Kidney (tissue), 14 donors: ENCODE data around the gene PGA5. TPM values are rescaled to one million over a fixed set of nuclear protein-coding genes. Genes with fewer than 3 reads are reported as not detected.

Experiments
- DNase-seq, 5 donors: peaks; one replicate each; pipeline ENCODE4 v3.0.0-alpha.2; 2013 to 2020
- FAIRE-seq: peaks from 2 replicates; lab custom pipeline; 2012; peaks lifted over from hg19 to GRCh38; lab: Jason Lieb, UNC
- H3K27ac ChIP-seq, 2 donors: one replicate each; pipeline ENCODE4 v1.7.0; 2013; ENCODE audit warnings: low read depth in 2 of 2, low read length in 2 of 2, inconsistent platforms in 1 of 2
- H3K27me3 ChIP-seq: one replicate; pipeline ENCODE4 v1.7.1; 2013; ENCODE audit warnings: low read length, inconsistent platforms; ENCODE audit not compliant: control insufficient read depth, insufficient read depth
- H3K36me3 ChIP-seq, 3 donors: one replicate each; pipeline versions ENCODE4 v1.7.0 to v1.7.1; 2013; ENCODE audit warnings: low read length in 3 of 3, control low read depth in 1 of 3, inconsistent platforms in 1 of 3; ENCODE audit not compliant: insufficient read depth in 3 of 3, control insufficient read depth in 2 of 3
- H3K4me1 ChIP-seq, 3 donors: one replicate each; pipeline versions ENCODE4 v1.7.0 to v1.7.1; 2013; ENCODE audit warnings: low read length in 3 of 3, inconsistent platforms in 1 of 3, low read depth in 1 of 3; ENCODE audit not compliant: control insufficient read depth in 2 of 3, insufficient read depth in 2 of 3
- H3K4me3 ChIP-seq, 3 donors: one replicate each; pipeline versions ENCODE4 v1.7.0 to v1.8.1; 2013; ENCODE audit warnings: low read length in 3 of 3, control low read depth in 1 of 3, inconsistent platforms in 1 of 3
- H3K9ac ChIP-seq, 3 donors: one replicate each; pipeline versions ENCODE4 v1.7.0 to v1.7.1; 2013; ENCODE audit warnings: low read length in 3 of 3, control low read depth in 1 of 3, inconsistent platforms in 1 of 3
- H3K9me3 ChIP-seq, 3 donors: one replicate each; pipeline versions ENCODE4 v1.7.0 to v1.7.1; 2013; ENCODE audit warnings: low read length in 3 of 3, control low read depth in 1 of 3, inconsistent platforms in 1 of 3; ENCODE audit not compliant: control insufficient read depth in 2 of 3, insufficient read depth in 1 of 3
- CTCF ChIP-seq: IDR thresholded peaks from 3 replicates; pipeline ENCODE4 v1.5.1; 2012; ENCODE audit warnings: mild to moderate bottlenecking, moderate library complexity, borderline replicate concordance; ENCODE audit not compliant: insufficient read depth; ENCODE audit errors: extremely low read depth
- intact Hi-C: fragments of 100-400 bp; cut with DNase I; formaldehyde crosslinking; loops from one replicate; pipeline ENCODE4 v1.11.1; 2022
- polyA plus RNA-seq: library from polyadenylated mRNA; stranded (reverse); fragments of 350-450 nt; fragmentation: Illumina TruSeq; extraction: RNeasy Lipid Tissue Mini Kit (QIAGEN cat#74804); gene quantifications from one replicate; pipeline ENCODE4 v1.2.3, GENCODE V29; 2014; ENCODE audit warnings: low read depth, low replicate concordance; ENCODE audit not compliant: insufficient read depth
- total RNA-seq: library from RNA; stranded (reverse); fragmentation: NEBNext Ultra II Directional; extraction: Animal tissue kit (Norgen Biotek cat#: 25700); gene quantifications from one replicate; pipeline ENCODE4 v1.2.1, GENCODE V29; 2021
- donor health status: control.
- donor health status: control.
- donor health status: control.
- donor health status: control.
- donor health status: control.
- donor health status: DM: yes; HTN: yes; CAD: no.
- donor health status: Normal renal cell carcinoma (clear cell type).

PGA5 gene
- total and polyA plus RNA-seq, 2 donors from 2014 or later: 0.35 TPM; not detected in 1

- H3K27ac ChIP-seq: no peak overlapping the region
- no peak overlapping the region for H3K4me3 ChIP-seq
- no peaks in the 10 kb centered on the region for H3K9me3 ChIP-seq
- H3K4me1 ChIP-seq: peaks cover 0 to 5% (median 0%) of the 10 kb centered on the region in 3 donors
- H3K27me3 ChIP-seq: no peaks in the 10 kb centered on the region
- peaks cover 13 to 39% (median 27%) of the 10 kb centered on the region in 3 donors for H3K36me3 ChIP-seq
- intact Hi-C loops: no loop called here
- H3K9ac ChIP-seq: no peak overlapping the region
- peak in 1 of 5 donors; percentile 18 for DNase-seq
- no peak for TF ChIP-seq CTCF
- FAIRE-seq: no peak
These were observed 57.8 kb downstream of the PGA5 start for GRCh38 chr11:61298663-61299244.

Other genes starting within 250 kb of the PGA5 start
- gene CD5, start 138.7 kb upstream of the PGA5 start, total RNA-seq: 2.9 TPM
- gene CD5, start 138.7 kb upstream of the PGA5 start, polyA plus RNA-seq: 0.26 TPM
- 31.8 TPM for gene VPS37C, start 79.7 kb upstream of the PGA5 start, total RNA-seq
- 13.9 TPM for gene VPS37C, start 79.7 kb upstream of the PGA5 start, polyA plus RNA-seq
- gene PGA3, start 37.7 kb upstream of the PGA5 start, total RNA-seq: 0.54 TPM
- gene PGA3, start 37.7 kb upstream of the PGA5 start, polyA plus RNA-seq: not detected
- not detected for gene PGA4, start 18.8 kb upstream of the PGA5 start, total RNA-seq
- not detected for gene PGA4, start 18.8 kb upstream of the PGA5 start, polyA plus RNA-seq
- 1.2 TPM for gene VWCE, start 54.1 kb downstream of the PGA5 start, total RNA-seq
- 0.32 TPM for gene VWCE, start 54.1 kb downstream of the PGA5 start, polyA plus RNA-seq
- gene DDB1, start 91.9 kb downstream of the PGA5 start, total RNA-seq: 185 TPM
- 131 TPM for gene DDB1, start 91.9 kb downstream of the PGA5 start, polyA plus RNA-seq
- 64.6 TPM for gene TKFC, start 92.1 kb downstream of the PGA5 start, total RNA-seq
- gene TKFC, start 92.1 kb downstream of the PGA5 start, polyA plus RNA-seq: 107 TPM
- 36.8 TPM for gene CYB561A3, start 120.7 kb downstream of the PGA5 start, total RNA-seq
- 29.7 TPM for gene CYB561A3, start 120.7 kb downstream of the PGA5 start, polyA plus RNA-seq
- 42.3 TPM for gene TMEM138, start 121.2 kb downstream of the PGA5 start, total RNA-seq
- 62.3 TPM for gene TMEM138, start 121.2 kb downstream of the PGA5 start, polyA plus RNA-seq
- gene TMEM216, start 151.4 kb downstream of the PGA5 start, total RNA-seq: 11.1 TPM
- 16.2 TPM for gene TMEM216, start 151.4 kb downstream of the PGA5 start, polyA plus RNA-seq
- 94.5 TPM for gene CPSF7, start 188.8 kb downstream of the PGA5 start, total RNA-seq
- 28.4 TPM for gene CPSF7, start 188.8 kb downstream of the PGA5 start, polyA plus RNA-seq
- gene SDHAF2, start 188.9 kb downstream of the PGA5 start, total RNA-seq: 40.7 TPM
- 77.1 TPM for gene SDHAF2, start 188.9 kb downstream of the PGA5 start, polyA plus RNA-seq